Stimulated activated CD4-positive, alpha-beta T cell treated with anti-CD3 and anti-CD28 coated beads, TNF-alpha, amount 100 ng/mL, for 4 hours (primary cell): ENCODE data around the gene MACROD2.
"Not testable (repeated sequence)": the region's sequence is repeated elsewhere in the genome, so short reads cannot be mapped to it uniquely, and the experiment has no call there.

ENCODE experiments used
- DNase-seq, 3 experiments: peaks; one replicate each; pipeline ENCODE4 v3.0.0-alpha.2; 2020; ENCODE audit warnings: low read depth in 3 of 3

The MACROD2 gene

DNA sequence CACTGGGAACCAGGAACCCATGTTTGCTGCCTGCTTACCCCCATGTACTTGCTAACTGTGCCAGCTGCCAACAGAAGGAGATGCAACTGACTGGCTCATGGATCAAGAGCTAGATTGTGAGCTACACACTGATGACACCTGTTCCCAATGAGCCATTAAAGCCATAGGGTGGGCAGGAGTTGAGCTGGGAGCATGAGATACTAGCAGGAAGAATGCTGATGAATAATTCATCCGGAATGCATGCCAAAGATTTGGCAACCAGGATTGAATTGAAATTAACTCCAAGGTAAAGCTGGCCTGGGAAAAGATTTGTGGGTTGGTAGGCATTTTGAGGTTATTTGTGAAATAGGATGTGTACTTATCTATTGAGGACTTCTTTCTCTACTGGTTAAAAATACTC lies 1946.8 kb downstream of the MACROD2 start:
- DNase-seq, result no peak

DNA sequence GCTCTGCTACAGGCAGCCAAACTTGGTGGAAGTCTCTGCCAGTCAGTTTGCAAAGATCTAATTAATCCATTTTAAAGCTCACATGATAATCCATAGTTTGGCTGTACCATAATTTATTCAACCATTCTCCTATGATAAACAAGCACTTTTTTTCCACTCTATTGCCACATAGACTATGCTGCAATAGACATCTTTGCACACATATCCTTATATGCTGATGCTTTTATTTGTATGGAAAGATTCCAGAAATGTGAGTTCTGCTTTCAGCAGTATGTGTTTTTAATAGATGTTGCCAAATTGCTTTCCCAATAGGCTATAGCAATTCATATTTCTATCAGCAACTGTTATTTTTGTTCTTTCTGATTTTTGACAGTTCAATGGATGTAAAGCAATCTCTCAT lies 1950.0 kb downstream of the MACROD2 start:
- no peak for DNase-seq

DNA sequence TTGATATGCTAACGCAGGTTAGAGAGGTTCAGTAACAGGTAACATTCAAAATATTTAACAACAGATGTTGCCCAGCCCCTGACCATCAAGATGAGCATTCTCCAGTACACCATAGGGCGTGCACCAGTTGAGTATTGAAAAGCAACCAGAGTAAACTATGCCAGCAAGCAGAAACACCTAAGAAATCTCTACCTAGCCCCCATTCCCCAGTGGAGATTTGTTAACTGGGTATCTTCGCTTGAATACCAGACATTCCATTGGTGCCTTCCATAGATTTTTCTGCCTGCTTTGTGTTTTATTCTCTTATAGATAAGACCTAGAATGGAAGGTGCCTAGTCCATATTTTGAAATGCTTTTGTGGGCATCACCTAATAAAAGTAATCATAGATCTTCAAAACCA lies 1954.1 kb downstream of the MACROD2 start:
- no peak for DNase-seq

DNA sequence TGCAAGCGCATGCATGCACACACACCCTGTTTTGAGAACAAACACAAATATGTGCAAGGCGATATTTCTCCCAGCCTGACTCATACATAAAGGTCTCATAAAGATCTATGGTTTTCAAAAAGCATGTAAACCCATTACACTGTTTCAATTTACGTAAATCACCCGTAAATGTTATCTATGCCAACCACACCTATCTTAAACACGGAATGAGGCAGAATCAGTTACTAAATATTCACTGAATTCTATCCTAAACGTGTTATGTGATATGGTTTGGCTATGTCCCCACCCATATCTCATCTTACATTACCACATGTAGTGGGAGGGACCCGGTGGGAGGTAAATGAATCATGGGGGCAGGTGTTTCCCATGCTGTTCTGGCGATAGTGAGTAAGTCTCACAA lies 1956.3 kb downstream of the MACROD2 start:
- no peak for DNase-seq

DNA sequence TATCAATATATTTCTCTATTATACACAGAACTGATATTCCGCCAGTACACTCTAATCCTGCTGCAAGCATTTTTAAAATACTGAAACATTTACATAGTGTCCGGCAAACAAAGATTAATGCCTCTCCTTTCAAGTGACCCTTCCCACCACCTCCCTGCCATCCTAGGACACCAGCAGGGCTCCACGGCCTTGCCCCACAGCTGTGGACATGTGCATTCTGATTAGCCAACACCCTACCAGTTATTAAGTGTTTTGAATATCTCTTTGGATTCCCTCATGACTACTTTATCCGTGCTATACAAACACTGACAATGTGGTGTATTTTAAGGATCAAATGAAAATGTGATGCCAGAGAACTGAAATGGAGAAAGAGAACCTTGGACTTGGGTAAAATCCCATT lies 1962.8 kb downstream of the MACROD2 start:
- DNase-seq, result no peak

DNA sequence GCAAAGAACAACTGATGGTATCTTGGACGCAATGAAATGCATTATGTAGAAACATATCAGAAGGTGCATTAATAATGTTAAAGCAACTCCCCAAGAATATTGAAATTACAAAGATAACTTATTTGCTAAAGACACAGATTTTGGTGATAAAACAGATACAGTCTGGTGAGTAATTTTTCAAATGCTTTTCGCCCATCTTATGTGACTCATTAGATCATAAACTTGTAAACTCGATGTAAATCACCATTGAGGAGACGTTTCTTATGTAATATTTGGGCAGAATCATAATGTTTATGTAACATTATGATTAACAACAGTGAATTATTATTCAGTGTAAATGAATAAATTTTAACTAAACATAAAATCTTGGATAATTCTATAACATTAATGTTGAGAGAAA lies 1969.8 kb downstream of the MACROD2 start:
- no peak for DNase-seq

DNA sequence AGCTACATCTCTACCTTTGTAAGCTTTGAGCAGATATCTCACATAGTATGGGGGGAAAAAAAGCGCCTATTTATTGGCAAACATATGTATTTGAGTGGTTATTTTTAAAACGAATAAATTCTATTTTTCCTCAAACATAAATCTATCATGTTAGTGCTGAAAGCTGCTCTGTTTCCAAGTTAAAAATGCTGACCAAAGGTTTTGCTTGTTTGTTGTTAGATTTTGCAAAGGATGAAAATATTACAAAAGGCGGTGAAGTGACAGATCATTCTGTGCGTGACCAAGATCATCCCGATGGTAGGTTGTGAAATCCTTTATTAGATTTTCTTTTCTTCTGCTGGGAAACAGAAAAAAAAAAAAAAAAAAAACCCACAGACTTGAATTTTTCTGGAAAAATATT lies 1972.0 kb downstream of the MACROD2 start:
- no peak for DNase-seq

DNA sequence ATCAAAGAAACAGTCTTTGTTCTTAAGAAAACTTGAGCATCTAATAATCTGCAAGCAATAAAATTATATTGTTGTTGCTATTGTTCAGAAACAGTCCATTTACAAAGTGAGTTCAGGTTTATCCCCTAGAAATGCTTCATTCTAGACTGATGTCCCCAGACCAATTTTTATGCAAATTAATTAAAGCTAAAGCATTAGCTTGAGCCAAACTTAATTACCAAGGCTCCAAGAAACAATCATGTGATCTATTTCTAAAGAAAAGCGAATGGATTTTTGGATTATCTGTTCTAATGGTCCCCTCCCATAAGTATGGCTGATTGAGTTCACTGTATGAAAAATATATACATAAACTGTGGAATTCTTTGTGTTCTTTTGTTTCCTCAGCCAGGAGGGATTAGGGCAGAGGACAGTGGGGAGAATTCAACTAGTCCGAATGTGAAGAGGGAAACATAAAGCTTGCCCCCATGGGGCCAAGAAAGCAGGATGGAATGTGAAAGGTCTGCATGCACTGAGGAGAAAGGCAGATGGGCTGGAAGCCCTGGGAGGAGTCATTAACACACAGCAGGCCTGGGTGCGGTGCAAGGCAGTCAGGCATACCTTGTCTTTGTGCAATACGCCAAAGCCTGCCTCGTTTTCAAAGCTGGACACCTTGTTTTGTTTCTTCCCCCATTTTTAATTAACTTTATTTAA lies 1980.9 kb downstream of the MACROD2 start:
- no peak for DNase-seq

DNA sequence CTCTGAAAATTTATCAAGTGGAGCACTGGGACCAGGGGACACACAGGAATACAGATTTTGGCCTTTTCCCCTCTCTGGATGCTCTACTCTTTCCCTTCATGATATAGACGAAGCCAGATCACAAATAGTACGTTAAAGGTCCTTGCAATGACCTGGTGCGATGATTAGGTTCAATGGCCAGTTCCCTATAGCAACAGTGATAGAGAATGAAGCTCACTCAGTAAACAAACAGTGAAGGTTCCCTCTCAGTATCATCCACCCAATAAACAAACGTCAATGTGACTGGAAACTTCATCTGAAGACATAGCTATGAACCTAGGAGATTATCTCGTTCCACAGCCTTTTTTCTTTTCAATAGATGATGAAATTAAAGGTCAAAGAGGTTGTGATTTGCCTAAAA lies 1981.7 kb downstream of the MACROD2 start:
- no peak for DNase-seq

DNA sequence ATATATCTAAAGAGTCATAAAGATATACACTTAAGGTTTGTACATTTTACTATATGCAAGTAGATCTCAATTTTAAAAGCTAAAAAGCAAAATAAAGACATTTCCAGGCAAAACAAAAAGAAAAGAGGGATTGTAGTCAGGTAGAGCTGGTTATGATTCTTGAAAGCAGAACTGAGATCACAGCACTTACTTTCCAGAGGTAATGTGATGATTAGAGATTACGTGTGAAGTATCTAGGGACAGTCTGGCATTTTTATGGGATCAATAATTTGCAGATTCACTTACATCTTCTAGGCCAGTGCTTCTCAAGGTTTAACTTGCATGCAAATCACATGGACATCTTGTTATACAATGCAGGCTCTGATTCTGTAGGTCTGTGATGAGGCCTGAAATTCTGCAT lies 1982.4 kb downstream of the MACROD2 start:
- no peak for DNase-seq

DNA sequence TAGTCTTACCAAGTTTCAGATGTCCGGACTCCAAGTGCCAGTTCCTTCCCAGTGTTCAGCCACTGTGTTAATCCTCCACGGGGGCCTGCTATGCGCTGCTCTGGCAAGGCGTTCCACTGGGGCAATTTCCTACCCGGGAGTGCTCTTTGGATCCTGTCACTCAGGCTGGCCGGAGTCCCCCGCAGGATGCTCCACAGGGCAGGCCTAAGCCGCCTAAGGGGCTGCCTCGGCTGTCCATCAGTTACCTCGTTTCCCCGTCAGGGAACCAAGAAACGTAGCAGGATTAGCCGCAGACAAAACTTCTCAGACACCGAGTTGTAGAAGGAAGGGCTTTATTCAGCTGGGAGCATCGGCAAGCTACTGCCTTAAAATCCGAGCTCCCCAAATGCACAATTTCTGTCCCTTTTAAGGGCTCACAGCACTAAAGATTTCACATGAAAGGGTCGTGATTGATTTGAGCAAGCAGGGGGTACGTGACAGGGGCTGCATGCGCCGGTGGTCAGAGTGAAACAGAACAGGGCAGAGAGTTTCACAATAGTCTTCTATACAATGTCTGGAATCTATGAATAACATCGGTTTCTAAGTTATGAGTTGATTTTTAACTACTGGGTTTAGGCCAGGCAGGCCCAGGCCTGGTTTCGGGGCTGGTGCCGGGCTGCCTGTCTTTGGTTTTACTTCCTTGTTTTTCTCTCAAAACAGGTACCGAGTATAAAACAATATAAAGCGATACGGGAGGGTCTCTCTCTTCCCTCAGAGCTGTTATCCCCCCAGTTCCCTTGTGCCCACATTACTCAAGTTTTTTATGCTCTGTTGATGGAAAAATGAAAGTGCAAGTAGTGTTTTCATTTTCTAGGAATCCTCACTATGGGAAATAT lies 1990.4 kb downstream of the MACROD2 start:
- not testable (repeated sequence) for DNase-seq

DNA sequence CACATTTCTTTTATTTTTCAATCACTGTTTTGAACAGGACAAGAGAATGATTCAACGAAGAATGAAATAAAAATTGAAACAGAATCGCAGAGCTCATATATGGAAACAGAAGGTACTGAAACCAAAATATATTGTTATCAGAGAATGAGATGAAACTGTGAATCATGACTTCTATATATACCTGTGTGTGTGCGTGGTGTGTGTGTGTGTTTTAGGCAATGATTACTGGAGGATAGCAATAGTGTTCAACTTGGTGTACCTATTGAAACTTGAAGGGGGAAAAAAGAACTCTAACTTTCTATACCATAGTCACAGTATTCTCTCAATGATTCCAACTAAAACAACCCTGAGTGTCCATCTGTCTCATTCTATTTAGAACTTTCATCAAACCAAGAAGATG lies 1991.4 kb downstream of the MACROD2 start:
- DNase-seq, result no peak

DNA sequence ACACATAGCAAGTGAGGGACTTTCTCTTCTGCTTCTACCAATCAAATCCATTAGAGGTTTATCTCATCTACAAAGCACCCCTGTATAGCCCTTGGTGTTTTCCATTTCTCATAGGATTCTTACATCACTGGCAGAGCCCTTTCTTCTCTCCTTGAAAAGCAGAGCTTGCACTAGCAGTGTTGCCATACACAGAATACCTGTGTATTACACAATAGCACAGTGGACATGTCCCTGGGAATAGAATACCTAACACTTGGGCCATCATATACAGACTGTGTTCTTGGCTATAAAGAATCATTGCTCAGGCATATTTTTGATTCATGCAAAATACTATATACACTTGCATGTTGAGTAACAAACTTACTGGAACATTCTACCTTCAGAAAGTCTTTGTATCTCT lies 1996.0 kb downstream of the MACROD2 start:
- DNase-seq, result no peak

DNA sequence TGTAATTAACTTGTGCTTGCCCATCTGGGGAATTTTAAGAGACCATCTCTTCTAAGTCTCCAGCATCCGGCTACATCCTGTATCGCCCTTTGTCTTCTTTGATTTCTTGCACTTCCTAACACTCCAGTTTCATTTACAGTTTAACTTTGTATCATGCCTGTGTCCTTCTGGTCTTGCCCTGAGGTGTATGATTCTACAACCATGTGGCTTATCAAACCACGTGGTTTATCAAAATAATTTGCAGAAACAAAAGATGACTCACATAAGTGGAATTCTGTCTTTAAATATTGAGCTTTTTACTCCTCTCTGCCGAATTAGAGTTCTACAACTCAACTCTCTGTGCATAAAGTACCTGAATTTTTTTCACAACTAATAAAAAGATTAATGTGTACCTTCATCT lies 1997.2 kb downstream of the MACROD2 start:
- no peak for DNase-seq

DNA sequence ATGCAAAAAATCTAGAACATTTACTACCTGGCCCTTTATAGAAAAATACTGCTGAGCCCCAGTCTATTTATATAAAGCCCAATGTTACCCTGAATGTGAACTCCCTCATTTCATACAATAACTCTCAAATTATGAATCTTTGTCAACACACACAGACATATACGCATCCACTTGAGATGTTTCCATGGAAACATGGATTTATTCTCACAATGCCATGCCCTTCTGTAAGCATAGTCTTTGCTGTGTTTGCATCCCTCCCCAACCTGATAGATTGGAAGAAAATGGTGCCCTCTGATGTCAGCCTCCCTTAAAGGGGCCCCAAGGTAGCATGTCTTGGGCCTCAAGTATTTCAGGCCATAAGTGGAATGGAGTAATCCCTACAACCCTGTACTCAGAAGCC lies 2004.8 kb downstream of the MACROD2 start:
- no peak for DNase-seq

DNA sequence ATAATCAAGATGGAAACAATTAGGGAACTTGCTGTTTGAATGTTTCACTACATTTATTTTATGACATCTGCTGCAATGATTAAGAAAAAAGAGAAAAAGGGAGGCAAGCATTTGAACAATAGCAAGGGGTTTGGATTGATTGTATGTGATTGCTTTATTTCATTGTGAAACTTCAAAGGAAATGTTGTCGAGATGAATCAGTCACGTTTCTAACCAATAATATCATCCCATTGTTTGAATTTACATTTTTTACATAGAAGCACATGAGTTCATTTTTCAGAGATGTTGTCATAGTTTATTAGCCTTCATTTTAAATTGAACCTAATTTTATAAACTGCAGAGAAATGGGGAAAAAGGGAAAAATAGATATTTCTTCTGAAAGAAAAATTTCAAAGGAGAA lies 2006.0 kb downstream of the MACROD2 start:
- DNase-seq, result no peak

DNA sequence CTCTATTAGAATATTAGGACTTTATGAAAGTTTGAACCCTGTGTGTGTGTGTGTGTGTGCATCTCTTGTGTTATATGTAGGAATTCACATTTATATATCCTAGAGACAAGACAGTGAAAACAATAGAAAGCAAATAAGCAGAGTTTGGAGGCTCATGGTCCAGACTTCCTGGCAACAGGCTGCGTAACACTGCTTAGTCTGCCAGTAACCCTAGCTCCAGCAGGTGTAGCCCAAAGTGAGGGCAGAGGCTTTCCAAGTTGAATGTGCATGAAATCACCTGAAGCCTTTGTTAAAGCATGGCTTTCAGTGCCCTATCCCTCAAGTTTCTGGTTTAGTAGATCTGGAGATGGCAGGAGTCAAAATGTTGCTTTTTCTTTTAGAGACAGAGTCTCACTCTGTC lies 2008.0 kb downstream of the MACROD2 start:
- no peak for DNase-seq

DNA sequence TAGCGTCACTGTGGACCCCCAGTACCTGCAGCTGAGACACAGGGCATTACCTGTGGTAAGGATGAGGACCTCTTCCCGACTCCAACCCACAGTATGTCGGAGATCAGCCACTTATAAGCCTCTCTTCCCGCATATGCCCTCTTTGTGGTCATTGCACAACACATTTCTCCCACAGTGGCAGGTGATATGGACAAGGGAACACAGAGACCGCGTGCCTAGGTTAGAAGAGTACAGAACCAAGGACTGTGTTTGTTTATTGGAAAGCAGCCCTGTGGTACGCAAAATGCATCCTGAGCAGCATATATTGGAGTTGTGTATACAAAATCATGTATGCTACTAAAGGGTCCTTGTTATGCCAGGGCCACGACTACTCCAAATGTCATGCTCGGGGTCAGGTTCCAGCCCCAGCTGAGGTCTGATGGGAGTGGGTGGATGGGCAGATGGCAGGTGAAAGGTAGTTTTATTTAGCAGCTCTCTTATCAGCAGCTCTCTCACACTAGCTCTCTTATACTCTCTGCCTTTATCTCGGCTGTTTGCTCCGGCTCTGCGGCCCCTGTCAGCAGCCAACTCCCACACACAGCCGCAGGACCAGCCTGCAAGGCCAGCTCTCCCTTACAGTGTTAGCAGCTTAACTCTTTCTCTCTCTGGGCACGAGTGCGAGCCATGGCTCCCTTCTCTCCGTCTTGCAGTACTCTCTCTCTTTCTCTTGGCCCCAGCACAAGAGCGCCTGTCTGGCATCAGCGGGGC lies 2009.0 kb downstream of the MACROD2 start:
- no peak for DNase-seq

DNA sequence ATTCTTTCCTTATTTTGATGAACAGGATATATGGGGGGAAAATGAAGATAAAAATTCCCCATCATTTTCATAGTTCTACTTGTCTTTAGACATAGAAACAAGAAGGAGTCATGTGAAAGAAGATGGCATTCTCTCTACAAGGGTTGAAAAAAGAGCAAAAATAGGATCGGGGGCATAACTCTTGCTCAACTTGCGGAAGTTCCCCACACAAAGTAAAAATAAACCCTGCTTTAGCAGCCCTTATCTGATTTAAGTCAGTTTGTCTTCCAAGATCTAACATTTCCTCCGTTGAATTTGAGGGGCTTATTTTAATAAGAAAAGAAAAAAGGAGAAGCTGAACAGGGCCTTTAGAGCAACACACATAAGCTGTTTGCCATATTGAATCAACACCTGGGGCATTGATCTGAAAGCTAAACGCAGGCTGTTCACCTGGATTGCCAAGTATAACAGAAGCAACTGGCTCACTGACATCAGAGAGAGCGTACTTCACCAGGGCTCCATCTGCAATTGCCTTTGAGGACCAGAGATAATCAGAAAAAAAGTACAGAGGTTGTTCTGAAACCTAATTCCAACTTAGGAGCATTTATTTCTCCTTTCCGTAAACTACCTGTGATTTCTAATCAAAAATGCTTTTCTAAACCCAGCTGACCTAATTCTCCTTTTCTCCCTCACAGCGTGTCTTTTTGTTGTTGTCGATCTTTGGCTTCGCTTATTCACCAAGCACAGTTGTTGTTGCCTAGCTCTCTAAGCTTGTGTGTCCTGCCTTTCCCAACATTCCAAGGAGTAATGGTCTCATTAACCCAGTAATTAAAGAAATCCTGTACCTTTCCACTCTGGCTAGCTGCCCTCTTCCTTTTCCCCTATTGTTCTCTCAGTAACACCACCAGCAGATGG lies 2010.0 kb downstream of the MACROD2 start:
- DNase-seq, result no peak

DNA sequence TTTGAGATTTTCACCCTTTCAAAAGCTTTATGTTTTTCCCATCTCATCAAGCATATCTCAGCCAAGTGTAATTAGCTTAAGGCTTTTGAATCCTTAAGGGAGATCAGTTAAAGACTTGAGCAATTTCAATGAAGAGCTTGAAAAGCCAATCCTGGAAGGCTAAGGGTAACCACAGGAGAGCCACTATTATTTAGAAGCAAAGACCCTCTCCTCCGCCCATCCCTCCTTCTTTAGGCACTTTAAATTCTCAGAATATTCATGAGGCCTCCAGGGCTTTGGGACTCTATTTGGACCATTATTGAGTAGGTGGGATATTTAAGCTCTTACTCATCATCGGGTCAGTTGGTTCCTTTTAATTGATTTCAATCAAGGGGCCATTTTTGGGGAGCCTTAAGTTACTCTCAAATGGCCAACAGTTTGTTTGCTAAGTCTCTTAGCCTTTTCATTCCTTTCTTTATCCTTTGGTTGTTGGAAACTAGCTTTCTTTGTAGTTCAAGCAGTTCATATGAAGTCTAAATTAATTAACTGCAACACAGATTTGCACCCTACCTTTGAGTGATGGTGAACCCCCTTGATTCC lies 2010.7 kb downstream of the MACROD2 start:
- no peak for DNase-seq

DNA sequence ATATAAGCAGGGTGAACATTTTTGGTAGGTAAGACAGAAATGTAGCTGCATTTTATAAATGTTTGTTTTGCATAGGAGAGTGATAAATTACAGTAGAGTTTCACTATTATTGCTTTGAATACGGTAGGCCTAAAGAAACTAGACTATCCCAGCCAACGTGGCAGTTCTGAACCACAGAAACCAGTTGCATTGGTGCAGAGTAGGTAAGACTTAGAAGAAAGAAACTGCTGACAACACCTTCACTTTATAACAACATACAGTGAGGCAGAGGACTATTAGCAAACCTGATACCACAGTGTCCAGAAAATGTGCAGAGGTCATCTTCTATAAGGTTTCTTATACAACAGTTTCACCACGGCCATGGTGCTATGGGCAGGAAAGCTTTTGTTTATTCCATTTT lies 2011.8 kb downstream of the MACROD2 start:
- DNase-seq, result no peak
